GM03348 (cell line): Measurements from ENCODE around the gene IGFL1.
A peak's percentile ranks its signal among the peaks of the same experiment; 100 is the strongest.
"Not testable (repeated sequence)": the region's sequence is repeated elsewhere in the genome, so short reads cannot be mapped to it uniquely, and the experiment has no call there.

Experiments used
- DNase-seq: peaks from one replicate; pipeline ENCODE4 v3.0.0; 2012; ENCODE audit warnings: low spot score

IGFL1 gene

GRCh38 chr19:46202426-46202825 is 27.1 kb upstream of the IGFL1 start:
- no peak for DNase-seq

- no peak for DNase-seq
These were observed 26.4 kb upstream of the IGFL1 start for GRCh38 chr19:46202872-46203860.

- DNase-seq = no peak
These were observed 25.5 kb upstream of the IGFL1 start for GRCh38 chr19:46204008-46204407.

DNA sequence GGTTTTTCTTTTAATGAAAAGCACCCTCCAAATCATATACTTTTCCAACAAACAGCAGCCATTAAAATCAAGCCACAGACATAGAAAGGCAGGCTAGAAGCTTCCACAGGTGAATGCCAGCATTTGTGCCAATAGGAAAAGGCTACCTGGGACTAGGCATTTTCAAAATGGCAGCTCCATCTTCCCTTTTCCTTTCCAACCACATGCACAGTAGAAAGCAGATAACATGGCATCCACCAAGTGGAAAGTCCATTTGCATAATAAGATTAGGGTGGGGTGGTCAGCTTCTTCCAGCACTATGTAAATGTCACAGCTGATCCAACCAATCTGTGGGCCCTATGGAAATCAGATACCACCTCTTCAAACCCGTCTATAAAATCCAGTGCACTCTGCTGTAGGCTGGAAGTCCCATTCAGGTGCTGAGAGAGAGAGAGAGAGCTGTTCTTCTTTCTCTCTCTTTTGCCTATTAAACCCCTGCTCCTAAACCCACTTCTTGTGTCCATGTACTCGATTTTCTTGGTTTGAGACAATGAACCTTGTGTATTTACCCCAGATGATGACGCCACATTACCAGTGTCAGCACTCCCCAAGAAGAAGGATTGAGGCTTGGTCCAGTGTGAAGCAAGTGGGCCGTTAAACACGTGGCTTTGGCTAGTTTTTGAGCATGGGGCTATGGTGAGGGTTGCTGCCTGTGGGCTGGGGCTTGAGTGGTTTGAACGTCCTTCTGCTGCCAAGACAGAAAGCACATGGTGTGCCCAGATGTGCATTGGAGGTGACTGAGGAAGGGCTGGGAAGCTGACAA is 24.2 kb upstream of the IGFL1 start:
- no peak for DNase-seq

- no peak for DNase-seq
These were observed 23.4 kb upstream of the IGFL1 start for GRCh38 chr19:46206176-46206575.

DNA sequence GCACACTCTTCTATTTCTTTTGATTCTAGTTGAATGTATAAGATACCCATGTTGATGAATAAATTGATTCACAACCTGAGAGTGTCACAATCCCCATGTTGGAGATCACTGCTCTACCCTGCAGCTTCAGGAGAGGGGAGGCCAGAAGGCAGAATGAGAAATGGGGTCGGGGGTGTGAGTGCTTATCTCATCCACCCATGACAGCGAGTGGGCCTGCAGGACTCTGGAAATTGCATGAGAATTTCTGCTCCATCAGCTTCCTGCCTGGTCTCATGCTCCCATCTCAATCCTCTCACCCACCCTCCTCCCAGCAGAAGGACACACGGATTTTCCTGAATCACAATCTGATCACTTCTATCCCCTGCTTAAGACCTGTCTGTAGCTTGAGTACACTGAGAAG is 22.9 kb upstream of the IGFL1 start:
- DNase-seq = no peak

DNA sequence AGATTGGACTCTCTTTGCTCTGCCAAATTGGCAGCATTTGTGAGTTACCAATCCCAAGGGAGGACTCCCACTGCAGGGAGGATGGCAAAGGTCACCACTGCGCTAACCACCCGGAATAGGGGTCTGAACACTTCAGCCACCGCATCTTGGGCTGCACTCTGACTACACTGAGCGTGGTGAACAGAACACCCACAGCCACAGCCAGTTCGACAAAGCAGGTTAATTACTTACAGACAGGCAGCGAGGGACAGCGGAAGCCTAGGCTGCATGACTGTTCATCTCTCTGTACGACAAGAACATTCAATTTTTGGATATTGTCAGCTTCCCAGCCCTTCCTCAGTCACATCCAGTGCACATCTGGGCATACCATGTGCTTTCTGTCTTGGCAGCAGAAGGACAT is 21.7 kb upstream of the IGFL1 start:
- not testable (repeated sequence) for DNase-seq

DNA sequence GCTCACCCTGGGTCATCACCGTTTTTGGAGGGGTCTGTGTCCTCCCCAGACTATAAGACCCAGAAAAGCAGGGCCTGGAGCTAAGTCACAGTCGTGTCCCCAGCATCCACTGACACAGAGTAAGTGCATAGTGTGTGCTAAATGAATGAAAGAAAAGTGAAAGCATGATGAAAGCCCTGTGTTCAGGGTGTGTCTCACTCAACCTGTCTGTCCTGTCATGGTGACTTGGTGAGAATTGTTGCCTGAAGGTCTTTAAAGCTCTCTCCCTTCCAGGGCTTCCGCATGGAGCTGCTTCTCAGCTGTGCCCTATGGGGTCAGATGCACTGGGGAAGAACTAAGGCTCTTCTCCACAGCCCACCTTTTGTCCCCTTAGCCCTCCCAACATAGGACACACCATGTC is 20.5 kb upstream of the IGFL1 start:
- no peak for DNase-seq

DNA sequence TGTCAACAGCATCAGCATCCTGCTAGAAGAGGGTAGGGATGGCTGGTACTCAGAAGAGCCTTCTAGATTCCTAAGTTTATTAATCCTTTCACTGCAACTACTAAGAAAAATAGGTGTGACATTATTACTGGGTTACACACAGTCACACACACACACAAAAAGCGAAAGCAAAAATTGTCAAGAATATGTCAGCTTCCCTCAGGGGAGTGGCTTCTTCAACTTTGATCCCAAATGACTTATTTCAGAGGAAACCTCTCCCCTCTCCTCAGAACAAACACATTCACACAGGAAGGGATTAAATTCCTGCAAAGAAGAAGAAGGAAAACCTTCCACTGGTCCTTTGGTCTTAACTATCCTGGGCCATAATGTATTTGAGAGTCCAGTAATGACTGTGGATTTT is 20.1 kb upstream of the IGFL1 start:
- no peak for DNase-seq

GRCh38 chr19:46210669-46211068 is 18.9 kb upstream of the IGFL1 start:
- DNase-seq = no peak

DNA sequence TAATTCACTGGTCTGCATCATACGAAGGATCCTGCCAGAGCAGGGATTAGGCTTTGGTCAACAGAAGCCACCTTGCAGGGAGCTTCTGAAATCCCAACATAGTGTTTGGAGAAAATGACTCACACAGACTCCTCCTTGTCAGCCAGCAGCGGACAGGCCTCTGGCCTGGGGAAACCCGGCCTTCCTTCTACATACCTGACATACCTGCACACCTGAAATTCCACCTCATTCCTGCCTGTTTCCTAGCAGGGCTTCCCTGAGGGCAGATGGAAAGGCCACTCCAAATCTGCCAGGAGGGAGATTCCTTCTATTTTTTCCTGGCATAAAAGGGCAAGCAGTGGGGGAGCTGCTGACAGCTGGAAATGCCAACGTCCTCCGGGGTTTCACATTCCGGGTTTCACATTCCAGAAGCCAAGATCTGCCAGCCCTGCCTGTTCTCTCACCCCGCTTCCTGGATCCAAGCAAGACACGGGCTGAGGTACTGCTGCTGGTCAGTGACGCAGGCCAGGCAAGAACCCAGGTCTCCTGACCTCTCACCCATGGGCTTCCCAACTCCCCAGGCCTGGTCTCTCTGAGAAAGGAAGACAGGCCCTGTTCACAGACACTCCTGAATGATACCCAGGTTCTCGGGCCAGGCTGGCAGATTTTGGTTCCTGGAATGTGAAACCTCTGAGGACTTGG is 18.2 kb upstream of the IGFL1 start:
- no peak for DNase-seq

GRCh38 chr19:46212592-46212991 is 16.9 kb upstream of the IGFL1 start:
- DNase-seq = not testable (repeated sequence)

GRCh38 chr19:46213156-46213555 is 16.4 kb upstream of the IGFL1 start:
- DNase-seq = no peak

DNA sequence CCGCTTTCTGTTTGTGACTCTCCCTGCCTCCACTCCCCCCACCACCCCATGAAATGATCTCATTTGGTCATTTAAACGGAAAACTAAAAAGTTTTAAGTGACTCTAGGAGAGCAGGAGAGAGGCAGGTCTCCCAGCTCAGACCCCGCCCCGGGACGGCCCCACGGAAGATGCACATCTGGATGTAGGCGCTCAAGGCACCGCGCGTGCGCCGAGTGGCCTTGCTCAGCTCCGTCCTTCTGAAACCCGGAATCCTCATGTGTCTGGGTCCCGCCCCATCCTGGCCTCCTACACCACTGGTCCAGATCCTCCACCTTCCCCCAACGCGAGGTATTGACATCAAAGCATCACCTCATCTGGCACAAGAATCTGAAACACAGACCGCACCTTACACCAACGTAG is 15.7 kb upstream of the IGFL1 start:
- DNase-seq = no peak

DNA sequence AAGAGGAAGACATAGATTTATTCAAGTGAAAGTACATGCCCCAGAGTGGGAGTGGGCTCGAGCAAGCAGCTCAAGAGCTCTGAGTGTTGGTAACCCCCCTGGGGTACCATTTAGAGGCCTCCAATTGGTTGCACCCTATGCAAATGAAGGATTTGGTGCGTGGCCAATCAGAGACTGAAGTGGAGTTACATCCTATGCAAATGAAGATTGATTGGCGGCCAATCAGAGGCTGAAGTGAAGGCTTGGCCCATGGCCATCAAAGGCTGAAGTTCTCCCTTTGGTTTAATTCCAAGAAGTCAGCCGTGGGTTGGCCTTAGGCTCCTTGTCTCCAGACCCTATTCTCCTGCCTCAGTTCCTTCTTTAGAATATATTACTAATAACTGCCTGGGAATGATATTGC is 12.9 kb upstream of the IGFL1 start:
- DNase-seq = no peak

DNA sequence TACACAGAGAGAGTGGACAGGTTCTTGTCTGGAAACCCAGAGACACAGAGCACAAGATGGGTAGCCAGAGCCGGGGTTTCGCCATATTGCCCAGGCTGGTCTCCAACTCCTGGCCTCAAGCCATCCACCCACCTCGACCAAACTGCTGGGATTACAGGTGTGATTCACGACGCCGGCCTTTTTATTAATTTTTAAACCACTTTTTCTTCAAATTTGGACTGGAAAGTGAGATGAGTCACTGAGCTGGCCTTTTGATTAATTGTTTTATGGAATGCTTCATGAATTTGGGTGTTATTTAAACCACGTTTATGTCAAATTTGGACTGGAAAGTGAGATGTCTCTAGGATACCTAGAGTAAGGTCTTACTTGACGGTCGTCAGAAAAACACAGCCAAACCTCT is 12.1 kb upstream of the IGFL1 start:
- DNase-seq = no peak

DNA sequence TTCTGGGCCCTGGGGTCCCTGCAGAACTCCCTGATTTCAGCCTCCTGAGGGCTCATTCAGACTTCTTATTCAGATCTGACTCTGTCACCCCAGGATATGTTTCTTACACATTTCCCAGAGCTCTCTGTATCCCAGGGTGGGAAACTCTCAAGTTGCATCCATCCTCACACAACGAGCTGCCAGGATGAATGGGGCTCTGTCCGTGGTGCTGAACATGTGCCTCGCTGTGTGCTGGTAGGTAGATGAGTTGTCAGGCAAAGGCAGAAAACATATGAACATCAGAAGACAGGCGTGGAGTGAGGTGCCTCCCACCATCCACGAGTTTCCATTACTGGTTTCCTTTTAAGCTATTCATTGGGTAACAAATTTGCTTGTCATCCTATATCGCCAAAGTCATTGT is 11.4 kb upstream of the IGFL1 start:
- DNase-seq = no peak

DNA sequence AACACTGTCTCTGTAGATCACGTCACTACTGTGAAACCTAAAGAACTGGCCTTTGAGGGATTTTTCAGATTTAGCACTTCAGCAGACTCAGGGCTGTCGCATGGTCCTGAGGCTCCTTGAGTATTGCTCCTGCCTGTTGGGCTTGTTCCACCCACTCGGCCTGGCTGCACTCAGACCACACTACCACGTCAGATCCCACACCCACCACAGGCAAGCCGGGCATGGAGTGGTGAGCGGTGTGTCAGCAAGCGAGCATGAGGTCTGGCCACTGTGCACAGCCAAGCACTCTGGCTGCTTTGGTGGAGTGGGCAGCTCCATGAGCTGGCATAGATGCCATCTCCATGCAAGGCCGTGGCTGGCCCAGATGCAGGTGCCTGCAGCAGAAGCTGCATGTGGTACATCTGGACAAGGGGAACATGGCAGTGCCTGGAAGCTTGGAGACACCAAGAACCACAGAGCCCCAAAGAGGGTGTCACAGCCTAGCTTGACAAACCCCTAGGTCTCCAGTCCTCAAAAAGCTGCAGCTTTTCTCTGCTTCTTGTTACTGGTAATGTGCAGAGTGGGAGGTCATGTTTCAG is 9.4 kb upstream of the IGFL1 start:
- no peak for DNase-seq

GRCh38 chr19:46221152-46221551 is 8.4 kb upstream of the IGFL1 start:
- no peak for DNase-seq

DNA sequence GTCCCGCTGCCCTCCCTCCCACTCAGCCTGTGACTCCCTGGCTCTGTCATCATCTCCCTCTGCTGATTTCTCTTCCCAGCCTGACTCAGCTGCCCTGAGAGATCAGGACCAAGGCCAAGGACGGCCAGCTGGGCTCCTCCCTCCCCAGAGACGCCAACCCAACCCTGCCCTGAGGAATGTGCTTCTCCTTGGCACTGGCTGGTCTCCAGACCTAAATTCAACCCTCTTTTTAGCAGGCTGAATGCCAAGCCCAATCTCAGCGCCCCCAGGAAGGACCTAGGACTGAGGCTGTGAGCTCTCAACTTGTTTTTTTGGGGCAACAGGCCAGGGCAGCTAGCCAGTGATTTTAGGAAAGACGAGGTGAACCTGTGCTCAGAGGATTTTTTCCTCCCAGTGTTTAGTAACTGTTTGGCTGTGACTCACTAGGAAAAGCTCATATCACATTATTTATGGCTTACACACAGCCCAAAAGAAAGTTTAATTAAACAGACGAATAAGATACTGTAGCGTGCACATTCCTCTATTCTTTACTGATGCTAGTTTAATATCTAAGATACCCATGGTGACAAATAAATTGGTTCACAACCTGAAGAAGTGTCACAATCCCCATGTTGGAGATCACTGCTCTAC is 7.4 kb upstream of the IGFL1 start:
- peak; percentile 91 for DNase-seq

DNA sequence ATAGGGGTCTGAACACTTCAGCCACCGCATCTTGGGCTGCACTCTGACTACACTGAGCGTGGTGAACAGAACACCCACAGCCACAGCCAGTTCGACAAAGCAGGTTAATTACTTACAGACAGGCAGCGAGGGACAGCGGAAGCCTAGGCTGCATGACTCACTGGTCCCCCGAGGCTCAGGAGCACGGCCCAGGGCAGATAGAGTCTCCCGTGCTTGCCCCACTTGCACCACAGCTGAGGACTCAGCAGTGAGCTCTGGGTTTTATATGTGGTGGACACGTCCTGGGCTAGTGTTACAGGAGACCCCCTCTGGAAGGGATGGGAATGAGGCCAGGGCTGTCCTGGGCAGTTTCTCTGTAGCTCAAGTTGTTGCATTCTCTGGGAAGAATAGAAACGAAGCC is 5.8 kb upstream of the IGFL1 start:
- not testable (repeated sequence) for DNase-seq

GRCh38 chr19:46224773-46225172 is 4.8 kb upstream of the IGFL1 start:
- no peak for DNase-seq
